Bronchial smooth muscle cell (primary cell): ENCODE measurements around the gene PRRC2C. TPM values are rescaled to one million over a fixed set of nuclear protein-coding genes. Genes with fewer than 3 reads are reported as not detected.

Source experiments
- total RNA-seq: library from RNA; depleted of rRNA; stranded (reverse); fragments of >200 nt; gene quantifications from 2 replicates; pipeline ENCODE4 v1.2.1, GENCODE V29; 2014

Gene PRRC2C
- total RNA-seq: 23.3 and 29.2 TPM in 2 replicates

GRCh38 chr1:171485375-171486047, at the start of gene PRRC2C:
PRRC2C (plus strand) TSS chr1:171485530; CDS start chr1:171512089, 26,559 bp downstream.

DNA sequence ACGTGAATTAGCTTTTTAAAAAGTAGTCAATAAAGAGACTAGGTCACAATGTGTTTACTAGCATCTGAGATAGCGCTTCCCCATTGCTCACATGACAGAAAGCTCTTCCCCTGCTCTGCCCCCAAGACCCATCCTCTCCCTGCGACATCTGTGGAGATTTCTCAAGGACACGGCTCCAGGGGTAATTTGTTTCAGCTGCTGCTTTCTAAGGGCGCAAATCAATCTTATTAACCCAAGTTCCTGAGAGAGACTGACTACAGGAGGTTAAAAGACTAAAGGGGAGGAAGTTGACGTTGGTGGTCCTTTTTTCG, 136.8 kb downstream of the PRRC2C start, which contains the start of gene MYOCOS:
Gene MYOCOS, plus strand, starts transcription at position 92 of the 311 bp plus-strand sequence. CDS start 1,641 bp downstream, outside the sequence.

Other genes with a start within 250 kb of the PRRC2C start
- gene FMO1, start 237.0 kb upstream of the PRRC2C start, total RNA-seq: 0.16 TPM in 1 of 2 replicates, not detected in the other
- 1.4 and 1.6 TPM in 2 replicates for gene FMO4, start 171.3 kb upstream of the PRRC2C start, total RNA-seq
- gene MYOCOS, start 136.7 kb downstream of the PRRC2C start, total RNA-seq: under 0.01 TPM in 1 of 2 replicates, not detected in the other
- gene MYOC, start 167.2 kb downstream of the PRRC2C start, total RNA-seq: 0.52 and 1.3 TPM in 2 replicates